Right ventricle myocardium superior (tissue), 1 donor: ENCODE data around the gene ADAT2. TPM values are rescaled to one million over a fixed set of nuclear protein-coding genes. Genes with fewer than 3 reads are reported as not detected.
"Not testable (repeated sequence)": the region's sequence is repeated elsewhere in the genome, so short reads cannot be mapped to it uniquely, and the experiment has no call there.

Experiments
- ATAC-seq: fragments of 200-7000 bp; cut with Tn5 transposase; one replicate; pipeline ENCODE4 v1.9.1; 2020; ENCODE audit warnings: mild to moderate bottlenecking; ENCODE audit not compliant: poor library complexity
- DNase-seq: peaks from one replicate; pipeline ENCODE4 v3.0.0-alpha.2; 2020
- intact Hi-C: fragments of 100-400 bp; cut with DNase I; formaldehyde crosslinking; loops from one replicate; pipeline ENCODE4 v1.11.2; 2022
- long read RNA-seq: library from polyadenylated mRNA; unstranded; transcript quantifications from one replicate; pipeline ENCODE4 v2.0.0, GENCODE V29; 2021
- total RNA-seq: library from RNA; stranded (reverse); fragmentation: NEBNext Ultra II Directional; extraction: Animal tissue kit (Norgen Biotek cat#: 25700); gene quantifications from one replicate; pipeline ENCODE4 v1.2.1, GENCODE V29; 2021
- donor health status: DM: no; HTN: yes; CAD: no; lungs with severe emphysema.

Gene ADAT2
- 1.4 TPM for total RNA-seq
- long read RNA-seq, partial matches to known transcripts, result 0 of 3 reads
- long read RNA-seq, other reads (novel, unspliced or antisense), result 1 of 3 reads

DNA sequence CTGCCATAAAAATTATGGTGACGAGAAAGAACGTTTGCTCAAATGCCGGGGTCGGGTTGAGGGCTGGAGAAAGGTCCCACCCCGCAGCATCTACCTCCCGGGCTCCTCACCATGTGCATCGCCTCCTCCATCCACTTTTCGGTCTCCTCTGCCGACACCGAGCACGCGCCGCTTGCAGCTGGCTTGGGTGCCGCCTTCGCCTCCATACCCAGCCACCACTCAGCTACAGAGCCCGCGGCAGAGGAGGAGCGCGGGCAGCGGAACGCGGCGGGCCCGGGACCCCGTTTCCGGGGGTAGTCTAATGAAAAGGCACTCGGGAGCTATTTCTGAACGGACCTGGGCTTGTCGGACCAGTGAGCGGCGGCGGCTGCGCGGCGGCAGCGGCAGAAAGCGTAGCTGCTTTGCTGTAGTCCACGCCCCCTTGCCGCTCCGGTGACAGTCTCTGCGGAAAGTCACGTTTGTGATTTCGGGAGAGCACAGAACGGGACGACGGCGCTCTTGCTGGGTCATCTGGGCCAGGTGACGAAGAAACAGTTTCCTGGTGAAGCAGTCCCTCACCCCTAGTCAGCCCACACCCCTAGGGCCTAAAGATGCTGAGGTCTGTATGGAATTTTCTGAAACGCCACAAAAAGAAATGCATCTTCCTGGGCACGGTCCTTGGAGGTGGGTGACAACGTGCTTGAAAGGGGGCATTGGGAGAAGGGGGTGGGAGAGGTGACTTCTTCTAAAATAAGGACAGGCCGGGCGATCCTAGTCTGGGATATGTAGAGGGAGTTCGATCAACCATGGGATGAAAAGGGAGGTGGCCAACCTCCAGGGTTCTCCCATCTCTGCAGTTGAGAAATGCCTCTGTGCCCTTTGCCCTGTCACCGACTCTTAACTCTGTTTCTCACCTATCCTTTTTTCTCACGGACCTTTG, at the start of gene ADAT2, which contains the start of gene PEX3:
TSS of gene ADAT2 (minus strand) at position 243 of the 919 bp plus-strand sequence. CDS start at position 206, 37 bp downstream.
TSS of gene PEX3 (plus strand) at position 353 of the 919 bp plus-strand sequence. CDS start at position 591, 238 bp downstream.
- intact Hi-C loops, result no loop called here
- DNase-seq, result peak; percentile 95
- peak; percentile 99 for ATAC-seq

DNA sequence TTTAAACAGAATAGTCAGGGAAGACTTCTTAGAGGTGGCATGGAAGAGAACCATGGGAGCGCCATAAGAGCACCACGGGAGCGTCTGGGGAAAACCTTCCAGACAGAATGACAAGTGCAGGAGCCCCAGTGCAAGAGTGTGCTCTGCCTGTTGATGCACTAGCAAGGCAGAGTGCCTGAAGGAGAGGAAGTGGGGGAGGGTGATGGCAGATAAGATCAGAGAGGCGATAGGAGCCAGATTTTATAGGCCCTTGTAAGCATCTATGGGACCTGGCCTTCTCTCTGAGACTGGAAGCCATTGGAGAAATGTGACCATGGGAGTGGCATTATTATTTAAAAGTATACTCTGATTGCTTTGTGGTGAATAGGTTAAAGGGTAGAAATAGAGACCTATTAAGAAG, 47.9 kb upstream of the ADAT2 start:
- DNase-seq, result no peak
- intact Hi-C loops, result no loop called here
- no peak for ATAC-seq

DNA sequence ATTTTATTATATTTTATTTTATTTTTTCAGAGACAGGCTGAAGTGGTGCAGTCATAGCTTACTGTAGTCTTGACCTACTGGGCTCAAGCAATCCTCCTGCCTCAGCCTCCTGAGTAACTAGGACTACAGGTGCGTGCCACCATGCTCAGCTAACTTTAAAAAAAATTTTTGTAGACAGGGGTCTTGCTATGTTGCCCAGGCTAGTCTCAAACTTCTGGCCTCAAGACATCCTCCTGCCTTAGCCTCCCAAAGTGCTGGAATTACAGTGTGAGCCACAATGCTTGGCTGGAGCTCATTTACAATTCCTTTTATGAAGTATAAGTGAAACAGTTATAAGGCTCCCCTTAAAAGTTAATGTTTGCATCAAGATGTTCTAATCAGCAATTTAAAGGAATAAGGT, 46.5 kb upstream of the ADAT2 start:
- ATAC-seq (no peak), DNase-seq (no peak)
- intact Hi-C loops, result no loop called here

DNA sequence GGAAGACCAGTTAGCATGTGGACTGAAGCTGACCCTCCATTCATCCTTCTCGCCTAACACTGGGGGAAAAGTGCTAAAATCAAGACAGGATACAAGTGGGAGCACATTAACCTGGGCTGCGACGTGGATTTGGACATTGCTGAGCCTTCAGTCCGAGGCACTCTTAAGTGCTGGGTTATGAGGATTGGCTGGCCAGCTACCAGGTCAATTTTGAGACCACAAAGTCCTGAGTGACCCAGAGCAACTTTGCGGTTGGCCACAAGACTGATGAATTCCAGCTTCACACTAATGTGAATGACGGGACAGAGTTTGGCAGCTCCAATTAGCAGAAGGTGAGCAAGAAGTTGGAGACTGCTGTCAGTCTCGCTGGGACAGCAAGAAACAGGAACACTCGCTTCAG, 40.3 kb upstream of the ADAT2 start:
- intact Hi-C loops, result no loop called here
- ATAC-seq (peak; percentile 67), DNase-seq (no peak)

DNA sequence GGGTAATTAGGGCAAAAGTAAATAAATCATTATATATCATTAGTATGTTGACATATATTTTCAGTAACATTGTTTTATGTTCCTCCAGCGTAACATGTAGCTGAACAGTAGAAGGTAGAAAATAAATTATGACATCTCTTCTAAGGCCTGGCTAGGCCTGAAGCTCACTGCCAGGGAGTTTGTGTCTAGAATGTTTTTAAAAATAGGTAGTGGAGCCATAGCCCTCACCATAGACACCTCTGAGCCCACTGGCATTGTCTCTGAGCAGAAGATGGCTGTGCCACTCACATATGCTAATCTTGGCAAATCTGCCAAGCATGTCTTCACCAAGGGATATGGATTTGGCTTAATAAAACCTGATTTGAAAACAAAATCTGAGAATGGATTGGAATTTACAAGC, 39.7 kb upstream of the ADAT2 start:
- DNase-seq (no peak), ATAC-seq (no peak)
- intact Hi-C loops, result no loop called here

DNA sequence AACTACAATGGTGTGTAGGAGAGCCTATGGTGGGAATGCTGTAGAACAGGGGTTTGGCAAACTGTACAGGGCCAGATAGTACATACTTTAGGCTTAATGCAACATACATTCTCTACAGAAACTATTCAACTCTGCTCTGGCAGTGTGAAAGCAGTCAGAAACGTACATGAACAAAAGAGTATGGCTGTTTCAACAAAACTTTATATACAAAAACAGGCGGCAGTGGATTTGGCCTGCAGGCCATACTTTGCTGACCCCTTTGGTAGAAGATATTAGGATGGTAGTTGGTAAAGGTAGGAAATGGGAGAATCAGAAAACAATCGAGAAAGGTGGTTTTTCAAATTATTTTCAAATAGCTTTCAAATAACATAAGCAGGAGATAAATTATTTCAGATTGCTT, 36.3 kb upstream of the ADAT2 start:
- intact Hi-C loops, result no loop called here
- no peak for ATAC-seq
- no peak for DNase-seq

DNA sequence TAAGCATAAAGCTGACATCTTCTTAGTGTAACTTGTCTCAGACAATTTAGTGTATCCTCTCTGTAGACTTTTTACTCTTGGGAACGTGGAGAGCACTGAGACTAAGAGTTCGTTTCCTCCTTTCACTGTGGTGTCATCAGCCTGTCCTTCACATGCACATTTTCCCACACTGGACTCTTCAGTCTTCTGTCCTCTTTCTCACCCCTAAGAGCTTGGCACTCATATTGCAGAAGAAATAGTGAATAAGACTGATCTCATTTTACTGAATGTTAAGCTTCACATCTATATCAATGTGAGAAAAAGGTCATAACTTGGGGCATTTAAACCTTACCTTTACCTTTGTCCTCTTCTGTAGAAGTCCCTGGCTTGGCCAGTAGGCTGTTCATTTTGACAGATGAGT, 35.5 kb upstream of the ADAT2 start:
- ATAC-seq, result no peak
- DNase-seq, result no peak
- intact Hi-C loops, result no loop called here

DNA sequence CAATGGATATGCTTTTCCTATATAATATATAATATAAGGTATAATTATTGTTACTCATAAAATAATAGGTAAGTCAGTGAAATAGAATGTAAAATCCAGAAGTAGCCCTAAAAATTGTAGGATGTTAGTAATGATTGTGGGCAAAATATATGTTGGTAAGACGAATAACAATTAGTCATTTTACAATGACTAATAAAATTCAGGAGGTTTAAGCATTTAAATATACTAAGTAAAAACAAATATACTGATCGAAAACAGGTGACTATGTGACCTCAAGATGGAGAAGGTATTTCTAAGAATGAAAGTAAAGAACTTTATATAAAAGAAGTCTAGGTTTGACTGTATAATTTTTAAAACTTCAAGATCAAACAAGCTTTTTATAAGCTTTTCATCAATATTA, 32.1 kb upstream of the ADAT2 start:
- no peak for DNase-seq
- ATAC-seq, result no peak
- intact Hi-C loops, result no loop called here

DNA sequence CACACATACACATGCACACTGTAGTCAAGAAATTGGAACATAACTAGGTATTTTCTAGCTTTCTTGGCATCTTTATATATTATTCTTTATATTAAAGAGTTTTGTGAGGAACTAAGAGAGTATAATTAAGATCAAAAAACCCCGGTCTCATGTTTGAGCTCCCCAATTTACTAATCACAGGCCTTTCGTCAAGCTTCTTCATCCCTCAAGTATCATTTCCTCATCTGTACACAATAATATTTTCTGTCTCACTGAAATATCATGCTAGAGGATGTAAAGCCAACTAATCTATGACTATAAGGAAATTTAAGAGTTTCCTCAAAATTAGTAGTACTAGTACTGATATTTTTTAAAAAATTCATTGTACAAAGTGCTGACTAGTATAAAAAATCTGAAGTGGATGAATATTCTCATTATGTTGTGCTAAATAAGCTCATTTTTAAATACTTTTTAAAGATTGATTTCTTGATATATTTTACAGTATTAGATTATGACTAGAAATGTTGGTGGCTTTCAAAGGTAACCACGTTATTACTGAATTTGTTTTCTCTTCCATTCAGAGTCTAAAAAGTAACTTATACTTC, 28.1 kb upstream of the ADAT2 start:
- ATAC-seq (no peak), DNase-seq (no peak)
- intact Hi-C loops, result no loop called here

DNA sequence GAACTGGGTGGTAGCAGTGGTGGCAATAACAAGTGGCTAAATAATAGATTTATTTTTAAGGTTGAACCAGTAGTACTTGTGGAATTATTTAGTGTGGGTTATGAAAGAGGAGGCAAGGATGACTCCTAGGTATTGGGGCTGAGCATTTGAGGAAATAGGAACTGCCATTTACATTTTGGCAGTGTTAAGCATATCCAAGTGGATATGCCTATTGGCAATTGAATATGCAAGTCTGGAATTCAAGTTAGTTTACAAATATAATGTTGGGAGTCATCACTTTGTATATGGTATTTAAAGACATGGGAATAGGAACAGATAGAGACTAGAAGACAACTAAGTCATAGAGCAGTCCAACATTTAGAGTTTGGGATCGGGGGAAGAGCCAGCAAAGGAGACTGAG, 26.1 kb upstream of the ADAT2 start:
- DNase-seq (no peak), ATAC-seq (no peak)
- intact Hi-C loops, result no loop called here

DNA sequence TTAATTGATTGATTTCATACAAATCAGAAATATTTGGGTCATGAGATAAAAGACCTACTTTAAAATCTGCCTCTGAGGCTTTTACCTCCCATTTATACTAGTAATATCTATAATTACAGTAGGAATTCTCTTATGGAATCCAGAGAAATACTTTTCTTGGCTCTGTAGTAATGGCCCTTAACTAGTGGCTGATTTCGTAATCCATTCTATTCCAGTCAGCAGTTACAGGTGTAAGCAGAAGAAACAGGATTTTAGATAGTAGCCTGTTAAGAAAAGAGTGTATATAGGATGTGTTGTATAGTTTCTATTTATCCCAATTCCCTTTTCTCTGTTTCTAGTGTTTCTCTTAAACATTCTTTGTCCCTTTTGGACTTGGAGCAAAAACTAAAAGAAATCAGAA, 21.3 kb upstream of the ADAT2 start:
- intact Hi-C loops, result no loop called here
- ATAC-seq, result no peak
- DNase-seq, result no peak

DNA sequence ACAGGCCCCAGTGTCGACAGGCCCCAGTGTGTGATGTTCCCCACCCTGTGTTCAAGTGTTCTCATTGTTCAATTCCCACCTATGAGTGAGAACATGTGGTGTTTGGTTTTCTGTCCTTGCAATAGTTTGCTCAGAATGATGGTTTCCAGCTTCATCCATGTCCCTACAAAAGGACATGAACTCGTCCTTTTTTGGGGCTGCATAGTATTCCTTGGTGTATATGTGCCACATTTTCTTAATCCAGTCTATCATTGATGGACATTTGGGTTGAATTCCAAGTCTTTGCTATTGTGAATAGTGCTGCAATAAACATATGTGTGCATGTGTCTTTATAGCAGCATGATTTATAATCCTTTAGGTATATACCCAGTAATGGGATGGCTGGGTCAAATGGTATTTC, 18.3 kb upstream of the ADAT2 start:
- DNase-seq, intact Hi-C loops, ATAC-seq: not testable (repeated sequence)

DNA sequence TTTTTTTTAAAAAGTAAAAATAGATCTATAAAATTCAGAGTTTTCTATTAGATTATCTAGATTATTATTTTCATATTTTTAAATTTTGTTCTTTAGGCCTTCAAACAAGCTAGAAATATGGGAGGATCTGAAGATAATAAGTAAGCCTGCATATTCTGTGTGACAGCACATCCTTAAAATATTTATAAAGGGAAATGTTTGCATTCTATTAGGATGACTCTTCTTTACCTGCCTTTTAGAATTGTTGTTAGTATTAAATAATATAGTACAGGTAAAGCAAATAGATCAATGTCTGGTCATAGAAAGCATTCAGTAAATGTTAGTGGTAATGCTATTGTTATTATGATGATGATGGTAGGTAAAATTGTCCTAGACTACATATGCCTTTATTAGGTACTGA, 17.5 kb upstream of the ADAT2 start:
- intact Hi-C loops, result no loop called here
- no peak for ATAC-seq
- no peak for DNase-seq

DNA sequence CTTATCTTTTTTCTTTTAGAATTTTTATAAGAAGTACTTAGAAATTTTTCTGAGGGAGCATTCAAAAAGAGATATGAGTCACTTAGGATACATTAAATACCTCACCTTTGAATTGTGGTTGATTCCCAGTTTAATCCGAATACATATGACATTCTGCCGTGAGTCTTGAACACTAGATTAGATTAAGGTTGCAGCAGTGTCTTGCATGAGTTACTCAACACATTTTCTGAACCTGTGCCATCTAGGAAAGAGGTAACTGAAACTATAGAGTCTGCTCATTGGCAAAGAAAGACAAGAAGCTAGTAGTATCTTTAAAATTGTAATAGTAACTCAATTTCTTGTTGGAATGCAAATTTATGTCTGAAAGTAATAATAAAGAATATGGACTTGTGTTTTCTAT, 15.1 kb upstream of the ADAT2 start:
- intact Hi-C loops, result no loop called here
- ATAC-seq, result no peak

DNA sequence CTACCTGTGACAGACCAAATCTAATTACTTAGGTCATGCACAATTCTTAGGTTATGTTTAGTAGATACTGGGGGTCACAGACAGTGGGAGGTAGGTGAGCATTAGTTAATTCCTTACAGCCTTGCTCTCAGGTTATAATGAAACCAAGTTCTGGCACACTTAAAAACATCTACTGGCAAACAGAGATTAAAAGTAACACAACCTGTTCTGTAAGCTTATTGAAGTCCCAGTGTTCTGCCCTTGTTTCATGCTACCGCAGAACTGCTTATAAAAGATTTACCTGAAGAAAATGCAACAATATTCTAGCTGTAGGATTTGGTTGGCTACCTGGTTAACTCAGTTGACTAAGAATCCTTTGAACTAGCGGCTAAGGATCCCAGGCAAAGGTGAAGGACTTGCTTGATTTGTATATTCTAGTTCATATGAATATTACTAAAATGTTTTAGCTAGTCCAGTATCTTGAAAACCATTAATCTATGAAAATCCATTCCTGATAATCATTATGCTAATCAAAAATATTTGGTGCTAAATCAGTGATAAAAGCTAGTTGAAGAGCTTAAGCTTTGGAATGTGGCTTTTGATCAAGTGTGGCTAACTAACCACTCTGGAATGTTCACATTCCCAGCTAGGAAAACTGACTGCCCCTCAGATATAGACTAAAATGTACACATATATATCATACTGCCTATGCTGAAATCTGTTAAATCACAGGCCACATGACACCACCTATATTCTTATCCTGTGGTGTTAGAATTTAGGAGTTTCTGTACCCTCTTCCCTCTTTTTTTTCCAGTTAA, 7.3 kb upstream of the ADAT2 start:
- intact Hi-C loops, result no loop called here
- ATAC-seq (no peak), DNase-seq (no peak)

More for the DNA sequence above, 15.1 kb upstream of the ADAT2 start:
- DNase-seq, result no peak

DNA sequence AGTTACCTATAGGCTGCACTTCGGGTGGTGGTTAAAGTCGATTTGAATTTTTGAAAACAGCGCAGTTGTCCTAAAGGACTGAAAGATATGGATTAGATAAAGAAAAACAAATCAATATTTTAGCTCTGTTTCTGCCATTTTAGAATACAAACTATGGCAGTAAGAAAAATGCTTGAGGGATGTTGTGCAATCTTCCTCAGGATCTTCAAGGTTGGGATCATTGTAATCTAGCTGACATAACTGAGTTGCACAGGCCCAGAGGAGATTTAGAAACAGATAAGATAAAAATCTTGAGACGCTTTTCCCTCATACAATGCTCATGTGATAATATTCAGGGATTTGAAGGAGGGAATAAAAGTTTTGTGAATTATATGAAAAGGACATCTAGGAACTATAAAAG, 1.0 kb upstream of the ADAT2 start:
- ATAC-seq (no peak), DNase-seq (no peak)
- intact Hi-C loops, result no loop called here

DNA sequence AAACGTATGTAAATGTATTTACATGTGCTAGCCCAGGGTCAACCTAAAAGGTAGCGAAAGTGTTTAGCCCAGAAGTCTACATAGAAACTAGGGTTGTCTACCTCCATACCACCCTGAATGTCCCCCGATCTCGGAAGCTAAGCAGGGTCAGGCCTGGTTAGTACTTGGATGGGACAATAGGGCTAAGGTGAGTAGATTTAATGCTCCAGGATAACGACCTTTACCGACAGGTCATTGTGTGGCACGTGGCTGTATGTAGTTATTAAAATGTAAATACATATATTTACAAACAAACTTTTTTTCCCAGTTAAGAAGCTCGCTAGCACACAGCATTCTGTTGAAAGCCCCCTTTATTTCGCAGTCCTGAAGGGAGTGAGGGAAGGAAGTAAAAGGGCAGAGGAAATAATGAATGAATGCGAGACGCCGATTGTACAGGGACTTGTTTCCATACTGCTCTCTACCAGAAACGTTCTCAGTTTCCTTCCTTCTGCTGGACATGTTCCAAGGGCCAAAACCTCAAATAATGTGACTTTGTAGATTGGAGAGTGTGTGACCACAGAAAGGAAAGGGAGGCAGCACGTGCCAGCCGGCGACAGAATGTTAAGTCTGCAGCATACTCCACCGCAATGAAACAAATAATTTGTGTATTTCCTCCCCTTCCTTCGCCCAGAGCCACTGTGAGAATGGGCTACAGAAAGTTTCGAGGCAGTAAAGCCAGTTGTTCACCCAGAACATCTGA, 612 bp downstream of the ADAT2 start:
- peak; percentile 13 for ATAC-seq
- intact Hi-C loops, result no loop called here
- peak; percentile 42 for DNase-seq

DNA sequence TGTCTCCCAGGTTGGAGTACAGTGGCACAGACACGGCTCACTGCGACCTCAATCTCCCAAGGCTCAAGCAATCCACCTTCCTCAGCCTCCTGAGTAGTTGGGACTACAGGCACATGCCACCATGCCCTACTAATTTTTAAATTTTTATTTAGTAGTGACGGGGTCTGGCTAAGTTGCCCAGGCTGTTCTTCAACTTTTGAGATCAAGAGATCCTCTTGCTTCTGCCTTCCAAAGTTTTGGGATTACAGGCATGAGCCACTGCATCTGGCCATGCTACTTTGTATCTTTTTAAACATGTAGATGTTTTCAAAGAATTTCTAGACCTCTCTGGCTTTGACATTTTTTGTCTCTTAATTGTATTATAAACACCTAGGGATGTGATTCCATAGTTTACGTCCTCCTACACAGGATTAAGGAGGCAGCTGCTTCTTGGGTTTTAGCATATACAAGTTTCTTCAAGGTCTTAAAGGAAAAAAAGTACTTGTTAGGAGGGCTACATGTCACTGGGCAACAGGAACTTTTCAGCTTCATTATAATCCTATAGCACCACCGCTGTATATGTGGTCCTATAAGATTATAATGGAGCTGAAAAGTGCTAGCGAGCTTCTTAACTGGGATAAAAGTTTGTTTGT, 1.3 kb downstream of the ADAT2 start:
- ATAC-seq (no peak), DNase-seq (no peak)
- intact Hi-C loops, result no loop called here
